GM20000 (cell line): ENCODE data around the gene CYP11A1.

Experiments used
- DNase-seq: peaks from one replicate; pipeline ENCODE4 v3.0.0; 2012; ENCODE audit warnings: low spot score
- CTCF ChIP-seq: IDR thresholded peaks from 2 replicates; pipeline ENCODE4 v1.5.1; 2012; ENCODE audit warnings: mild to moderate bottlenecking, control low read depth; ENCODE audit errors: extremely low read depth, missing control alignments

Gene CYP11A1

GRCh38 chr15:74313889-74314288, 53.6 kb downstream of the CYP11A1 start:
- no peak for DNase-seq
- no peak for TF ChIP-seq CTCF

- no peak for TF ChIP-seq CTCF
- no peak for DNase-seq
Observed at GRCh38 chr15:74312445-74313007, 54.9 kb downstream of the CYP11A1 start.

GRCh38 chr15:74311734-74312444, 55.6 kb downstream of the CYP11A1 start:
- peak; percentile 52 for DNase-seq
- peak; percentile 55 for TF ChIP-seq CTCF

GRCh38 chr15:74307827-74308811, 59.3 kb downstream of the CYP11A1 start:
- peak; percentile 70 for DNase-seq
- TF ChIP-seq CTCF: peak; percentile 51

- DNase-seq: no peak
- no peak for TF ChIP-seq CTCF
Observed at GRCh38 chr15:74306781-74307217, 60.6 kb downstream of the CYP11A1 start.

- DNase-seq: no peak
- no peak for TF ChIP-seq CTCF
Observed at GRCh38 chr15:74305687-74306086, 61.8 kb downstream of the CYP11A1 start.
